H4 (cell line): ENCODE measurements around the gene IL22RA1. TPM values are rescaled to one million over a fixed set of nuclear protein-coding genes. Genes with fewer than 3 reads are reported as not detected.

Source experiments
- DNase-seq: peaks from one replicate; pipeline ENCODE4 v3.0.0-alpha.2; 2015; ENCODE audit warnings: low spot score
- total RNA-seq: library from RNA; depleted of rRNA; stranded (reverse); fragments of >200 nt; shearing (Covaris generic); gene quantifications from 2 replicates; pipeline ENCODE4 v1.2.3, GENCODE V29; 2014

The IL22RA1 gene
- total RNA-seq, 1 experiment from 2014 or later: 0.85 TPM

DNA sequence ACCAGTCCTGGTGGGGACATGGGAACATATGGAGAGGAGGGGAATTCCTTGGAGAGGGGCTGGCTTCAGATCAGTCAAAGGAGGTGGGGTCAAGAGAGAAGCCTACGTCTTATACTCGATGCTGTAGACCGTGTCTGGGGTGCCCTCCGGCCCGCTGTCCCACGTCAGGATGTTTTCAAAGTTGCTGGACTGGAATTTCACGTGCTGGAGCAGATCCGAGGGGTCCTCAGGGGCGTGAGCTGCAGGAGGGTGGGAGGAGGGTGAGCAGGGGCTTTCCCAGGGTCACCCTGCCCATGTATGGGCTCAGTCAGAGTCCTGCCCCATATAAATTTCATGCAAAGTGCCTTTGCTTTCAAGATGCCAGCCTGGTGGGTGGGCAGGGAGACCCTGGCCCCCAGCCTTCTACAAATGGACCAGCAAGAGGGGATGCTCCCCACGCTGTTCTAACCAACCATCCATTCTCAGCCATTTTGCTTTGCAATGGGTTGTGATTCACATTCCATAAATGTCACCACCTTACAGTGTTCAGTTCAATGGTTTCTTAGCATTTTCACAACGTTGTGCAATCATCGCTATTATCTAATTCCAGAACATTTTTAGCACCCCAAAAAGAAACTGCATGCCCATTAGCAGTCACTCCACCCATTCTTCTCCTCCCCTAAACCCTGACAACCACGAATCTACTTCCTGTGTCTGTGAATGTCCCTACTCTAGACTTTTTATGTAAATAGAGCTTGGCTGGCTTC, 4.3 kb downstream of the IL22RA1 start:
- DNase-seq: no peak

DNA sequence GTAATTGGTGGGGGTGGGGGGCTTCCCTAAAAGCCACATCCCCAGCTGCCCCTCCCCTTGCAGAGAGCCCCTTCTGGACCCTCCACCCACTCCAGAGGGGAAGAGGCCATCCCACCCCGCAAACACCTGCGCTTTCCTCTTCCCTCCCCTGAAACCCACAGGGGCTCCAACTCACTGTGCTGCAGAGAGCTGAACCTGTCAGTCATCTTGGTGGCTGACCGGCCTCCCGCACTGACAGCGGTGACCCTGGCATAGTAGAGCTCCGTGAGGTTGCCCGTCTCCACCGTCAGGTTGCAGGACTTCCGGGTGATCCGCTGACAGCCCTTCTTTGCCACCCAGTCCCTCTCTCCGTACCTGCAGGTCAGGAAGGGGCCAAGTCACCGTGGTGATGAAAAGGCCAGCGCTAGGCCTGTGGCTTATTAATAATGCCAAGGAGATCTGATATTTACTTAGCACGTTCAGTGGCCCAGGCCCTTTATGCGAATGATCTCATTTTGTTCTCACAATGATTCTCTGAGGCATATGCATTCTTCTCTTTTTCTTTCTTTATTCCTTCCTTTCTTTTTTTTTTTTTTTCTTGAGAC, 5.9 kb downstream of the IL22RA1 start:
- DNase-seq: no peak

DNA sequence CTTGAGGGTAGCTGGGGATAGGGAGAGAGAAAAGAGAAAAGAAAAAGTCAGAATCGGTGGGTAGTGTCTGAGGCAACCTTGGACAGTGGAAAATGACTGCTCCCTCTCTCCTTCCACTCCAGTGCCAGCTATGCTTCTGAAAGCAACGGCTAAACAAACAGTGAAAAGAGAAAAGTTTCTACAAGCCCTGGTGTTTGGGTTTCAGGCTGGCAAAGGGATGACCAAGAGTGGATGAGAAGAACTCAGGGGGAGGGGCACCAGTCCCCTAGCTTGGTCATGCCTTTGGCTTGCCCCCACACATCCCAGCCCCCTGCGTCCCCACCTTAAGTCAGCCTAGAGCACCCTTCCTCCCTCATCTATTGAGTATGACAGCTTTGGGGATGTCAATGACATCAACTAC, 8.6 kb downstream of the IL22RA1 start:
- no peak for DNase-seq

DNA sequence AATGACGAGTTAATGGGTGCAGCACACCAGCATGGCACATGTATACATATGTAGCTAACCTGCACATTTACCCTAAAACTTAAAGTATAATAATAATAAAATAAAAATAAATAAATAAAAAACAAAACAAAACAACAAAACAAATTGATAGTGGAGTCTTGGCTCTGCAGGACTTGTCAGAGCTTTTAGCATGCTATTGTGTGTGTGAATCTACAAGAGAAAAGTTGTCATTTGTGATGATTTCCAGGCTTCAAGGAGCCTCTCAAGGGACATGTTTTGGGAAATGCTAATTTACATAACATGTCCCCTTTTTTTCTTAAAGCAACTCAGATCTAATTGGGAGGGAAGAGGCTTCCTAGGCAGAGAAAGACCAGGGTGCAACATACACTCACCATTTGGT, 9.1 kb downstream of the IL22RA1 start:
- DNase-seq: no peak

DNA sequence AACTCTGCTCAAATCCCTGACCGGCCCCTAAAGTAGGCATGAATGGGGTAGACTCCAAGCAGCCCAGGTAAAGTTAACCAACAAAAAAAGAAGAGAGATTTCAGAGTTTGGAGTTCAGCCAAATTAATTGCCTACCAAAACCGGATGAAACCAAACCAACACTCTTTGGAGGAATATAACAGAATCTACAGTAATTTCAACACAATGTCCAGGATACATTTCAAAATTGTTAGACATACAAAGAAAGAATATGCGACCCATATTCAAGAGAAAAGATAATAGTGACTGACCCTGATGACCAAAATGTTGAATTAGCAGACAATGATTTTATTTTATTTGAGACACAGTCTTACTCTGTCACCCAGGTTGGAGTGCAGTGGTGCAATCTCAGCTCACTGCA, 12.6 kb downstream of the IL22RA1 start:
- DNase-seq: no peak

DNA sequence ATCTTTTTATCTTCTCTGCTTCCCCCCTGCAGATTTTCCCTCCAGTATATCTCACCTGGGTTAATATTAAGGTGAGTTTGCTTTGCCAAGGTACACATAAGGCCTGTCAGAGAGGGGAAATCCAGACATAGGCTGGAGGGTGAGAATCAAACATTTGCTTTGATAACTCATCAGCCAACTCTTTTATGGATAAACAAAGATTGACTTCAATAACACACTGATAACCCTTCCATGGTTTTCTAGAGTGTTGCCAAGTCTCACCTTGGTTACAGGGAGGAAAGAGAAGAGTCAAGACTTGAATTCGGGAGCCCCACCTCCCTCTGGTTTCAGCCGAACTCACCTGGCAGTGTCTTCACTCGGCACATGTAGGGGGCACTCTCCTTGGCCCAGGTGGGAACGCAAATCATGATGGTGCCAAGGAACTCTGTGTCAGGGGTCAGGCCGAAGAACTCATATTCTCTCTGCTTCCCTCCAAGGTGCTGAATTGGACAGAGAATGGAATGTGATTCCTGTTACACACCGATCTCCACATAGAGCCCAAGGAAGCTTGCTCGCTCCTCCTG, 15.1 kb downstream of the IL22RA1 start:
- DNase-seq: no peak

DNA sequence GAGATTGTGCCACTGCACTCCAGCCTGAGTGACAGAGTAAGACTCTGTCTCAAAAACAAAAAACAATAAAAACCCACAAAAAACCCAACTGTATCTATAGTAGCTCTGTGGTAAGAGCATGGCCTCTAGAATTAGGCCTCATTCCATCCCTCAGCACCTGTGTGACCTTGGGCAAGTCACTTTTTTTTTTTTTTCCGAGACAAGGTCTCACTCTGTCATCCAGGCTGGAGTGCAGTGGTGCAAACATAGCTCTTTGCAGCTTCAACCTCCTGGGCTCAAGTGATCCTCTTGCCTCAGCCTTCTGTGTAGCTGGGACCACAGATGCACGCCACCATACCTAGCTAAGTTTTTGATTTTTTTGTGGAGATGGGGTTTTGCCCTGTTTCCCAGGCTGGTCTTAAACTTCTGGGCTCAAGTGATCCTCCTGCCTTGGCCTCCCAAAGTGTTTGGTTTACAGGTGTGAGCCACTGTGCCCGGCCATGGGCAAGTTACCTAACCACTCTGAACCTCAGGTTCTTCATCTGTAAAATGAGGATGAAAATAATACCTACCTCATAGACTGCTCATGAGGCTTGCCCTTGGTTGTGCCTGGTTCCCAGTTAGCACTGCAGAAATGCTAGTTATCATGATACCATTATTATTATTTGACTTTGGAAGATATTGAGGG, 15.7 kb downstream of the IL22RA1 start:
- no peak for DNase-seq

DNA sequence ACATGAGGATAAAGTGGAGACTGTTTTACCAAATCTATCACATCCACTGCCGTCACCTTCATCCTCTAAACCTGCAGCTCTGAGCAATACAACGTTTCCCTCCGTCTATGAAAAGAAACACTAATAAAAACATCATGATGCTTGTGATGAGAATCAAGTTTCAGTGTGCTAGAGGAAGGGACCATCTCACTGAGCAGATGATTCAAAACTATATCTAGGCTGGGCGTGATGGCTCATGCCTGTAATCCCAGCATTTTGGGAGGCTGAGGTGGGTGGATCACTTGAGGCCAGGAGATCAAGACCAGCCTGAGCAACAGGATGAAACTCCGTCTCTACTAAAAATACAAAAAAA, 16.3 kb downstream of the IL22RA1 start:
- DNase-seq: no peak

DNA sequence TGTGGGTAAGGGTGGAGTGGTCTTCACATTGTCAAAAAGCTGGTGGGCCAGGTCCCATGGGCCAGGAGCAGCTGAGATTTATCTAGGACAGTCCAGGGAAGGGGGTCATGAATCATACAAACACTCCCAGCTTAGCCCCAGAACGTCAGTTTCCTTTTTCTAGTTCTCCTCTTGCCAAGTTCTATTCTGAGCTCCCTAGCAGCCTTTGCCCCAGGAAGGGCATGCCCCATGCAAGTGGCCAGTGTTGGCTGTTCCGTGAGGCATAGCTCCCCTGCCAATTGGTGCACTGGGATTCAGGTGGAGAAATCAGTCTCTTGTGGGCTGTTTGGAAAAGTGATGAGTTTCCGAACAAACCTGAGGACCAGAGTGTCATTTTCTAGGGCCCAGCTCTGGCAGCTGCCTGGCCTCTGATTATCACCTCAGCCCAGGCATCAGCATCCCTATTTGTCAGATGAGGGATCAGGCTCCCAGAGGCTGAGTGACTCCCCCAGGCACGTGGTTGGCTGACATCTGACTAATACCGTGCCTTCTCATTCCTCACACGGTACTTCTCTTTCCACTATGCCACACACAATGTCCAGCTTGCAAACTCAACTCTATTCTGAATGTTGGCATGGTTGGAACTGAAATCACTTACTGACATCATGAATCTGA, 16.8 kb downstream of the IL22RA1 start:
- DNase-seq: no peak

DNA sequence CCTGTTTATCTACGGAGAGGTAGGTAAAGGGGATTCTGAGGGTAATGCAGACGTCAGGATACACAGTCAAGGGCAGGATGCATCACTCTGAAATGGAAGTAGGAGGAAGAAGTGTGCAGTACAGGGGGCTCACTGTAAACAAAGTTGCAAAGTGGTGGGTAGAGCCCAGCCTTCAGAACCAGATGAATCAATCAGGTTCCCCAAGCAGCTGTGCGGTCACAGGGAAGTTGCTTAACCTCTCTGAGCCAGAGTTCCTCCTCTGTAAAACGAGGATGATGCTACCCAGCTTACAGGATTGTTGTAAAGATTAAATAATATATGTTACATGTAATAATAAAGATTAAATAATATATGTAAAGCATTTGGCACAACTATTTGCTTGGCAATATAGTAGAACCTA, 17.5 kb downstream of the IL22RA1 start:
- DNase-seq: no peak

DNA sequence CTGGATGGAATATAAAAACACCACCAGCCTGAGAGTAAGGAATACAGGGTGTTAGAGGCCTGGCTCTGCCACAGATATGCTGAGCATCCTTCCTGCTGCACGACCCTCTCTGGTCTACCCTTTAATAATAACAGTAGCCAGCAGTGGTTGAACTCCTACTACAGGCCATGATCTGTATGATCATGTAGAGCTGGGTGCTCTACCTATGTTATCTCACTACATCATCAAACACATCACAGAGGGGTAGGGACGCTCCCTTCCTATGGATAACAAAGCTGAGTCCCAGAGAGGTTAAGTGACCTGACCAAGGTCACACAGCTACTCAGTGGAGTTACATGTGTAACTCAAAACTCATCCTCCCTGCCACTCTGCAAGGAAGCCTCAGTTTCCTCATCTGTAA, 18.0 kb downstream of the IL22RA1 start:
- no peak for DNase-seq

DNA sequence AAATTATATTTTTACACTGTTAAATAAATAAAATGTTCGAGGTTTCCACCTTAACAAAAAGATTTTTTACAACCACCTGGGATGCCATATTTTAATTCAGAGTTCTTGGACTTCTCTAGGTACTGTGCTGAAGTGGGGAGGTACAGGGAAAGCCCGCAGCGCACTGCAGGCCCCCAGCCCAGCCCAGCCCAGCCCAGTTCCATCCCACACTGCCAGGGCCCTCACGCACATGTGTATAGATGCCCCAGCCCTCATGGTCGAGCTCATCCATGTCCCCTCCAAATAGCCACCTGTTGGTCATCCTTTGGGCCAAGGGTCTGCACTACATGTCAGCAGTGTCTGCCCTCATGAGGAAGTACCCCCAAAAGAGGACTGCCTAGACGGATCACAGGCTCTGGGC, 19.3 kb downstream of the IL22RA1 start:
- no peak for DNase-seq

DNA sequence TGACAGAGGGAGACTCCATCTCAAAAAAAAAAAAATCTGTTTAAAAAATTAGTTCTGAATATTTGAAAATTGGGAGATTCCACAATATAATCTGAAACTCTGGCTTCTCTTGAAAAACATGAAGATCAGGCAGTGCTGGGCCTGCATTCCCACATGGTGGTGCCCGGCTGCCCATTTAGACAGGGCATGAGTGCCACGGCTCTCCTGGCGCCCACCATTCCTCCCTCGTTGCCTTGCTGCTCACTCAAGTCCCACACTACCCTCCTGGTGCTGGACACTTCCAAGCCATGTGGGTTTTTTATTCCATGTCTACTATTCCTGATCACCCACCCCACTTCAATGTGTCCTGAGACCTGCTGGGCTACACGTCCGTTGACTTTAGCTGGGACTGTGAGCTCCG, 20.2 kb downstream of the IL22RA1 start:
- no peak for DNase-seq

DNA sequence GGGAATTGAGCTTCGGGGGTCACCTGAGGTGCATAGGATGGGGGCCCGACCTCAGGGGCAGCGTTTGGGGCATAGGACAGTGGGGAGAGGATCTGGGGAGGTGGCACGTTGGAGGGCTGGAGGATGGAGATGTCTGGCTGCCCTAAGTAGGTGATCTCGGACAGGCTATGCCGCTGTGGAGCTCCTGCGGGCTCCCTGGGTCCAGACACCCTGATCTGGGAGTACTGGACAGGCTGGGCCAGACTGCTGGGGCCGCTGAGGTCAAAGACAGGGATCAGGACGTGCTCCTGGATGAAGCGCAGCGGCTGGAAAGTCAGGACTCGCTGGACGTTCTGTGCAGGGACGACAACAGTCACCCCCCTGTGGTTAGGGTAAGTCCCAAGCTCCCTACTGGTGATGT, 21.5 kb downstream of the IL22RA1 start:
- no peak for DNase-seq

DNA sequence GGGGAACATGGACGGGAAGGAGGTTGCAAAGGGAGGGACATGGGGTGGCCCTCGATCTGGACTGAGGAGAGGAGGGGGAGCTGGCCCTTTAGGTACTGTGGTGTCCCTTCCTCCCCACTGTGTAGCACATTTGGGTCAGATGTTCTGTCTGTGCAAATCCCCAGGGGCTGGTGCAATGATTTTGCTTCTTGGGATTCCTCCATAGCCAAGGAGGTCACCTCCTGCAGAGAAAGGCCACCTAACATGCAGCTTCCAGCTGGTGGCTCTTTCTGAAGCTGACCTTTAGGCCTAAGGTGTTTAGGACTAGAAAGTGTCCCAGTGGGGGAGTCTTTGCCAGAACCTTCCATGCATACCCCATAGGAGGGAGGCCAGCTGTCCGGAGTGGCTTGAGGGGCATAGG, 22.0 kb downstream of the IL22RA1 start:
- DNase-seq: no peak

DNA sequence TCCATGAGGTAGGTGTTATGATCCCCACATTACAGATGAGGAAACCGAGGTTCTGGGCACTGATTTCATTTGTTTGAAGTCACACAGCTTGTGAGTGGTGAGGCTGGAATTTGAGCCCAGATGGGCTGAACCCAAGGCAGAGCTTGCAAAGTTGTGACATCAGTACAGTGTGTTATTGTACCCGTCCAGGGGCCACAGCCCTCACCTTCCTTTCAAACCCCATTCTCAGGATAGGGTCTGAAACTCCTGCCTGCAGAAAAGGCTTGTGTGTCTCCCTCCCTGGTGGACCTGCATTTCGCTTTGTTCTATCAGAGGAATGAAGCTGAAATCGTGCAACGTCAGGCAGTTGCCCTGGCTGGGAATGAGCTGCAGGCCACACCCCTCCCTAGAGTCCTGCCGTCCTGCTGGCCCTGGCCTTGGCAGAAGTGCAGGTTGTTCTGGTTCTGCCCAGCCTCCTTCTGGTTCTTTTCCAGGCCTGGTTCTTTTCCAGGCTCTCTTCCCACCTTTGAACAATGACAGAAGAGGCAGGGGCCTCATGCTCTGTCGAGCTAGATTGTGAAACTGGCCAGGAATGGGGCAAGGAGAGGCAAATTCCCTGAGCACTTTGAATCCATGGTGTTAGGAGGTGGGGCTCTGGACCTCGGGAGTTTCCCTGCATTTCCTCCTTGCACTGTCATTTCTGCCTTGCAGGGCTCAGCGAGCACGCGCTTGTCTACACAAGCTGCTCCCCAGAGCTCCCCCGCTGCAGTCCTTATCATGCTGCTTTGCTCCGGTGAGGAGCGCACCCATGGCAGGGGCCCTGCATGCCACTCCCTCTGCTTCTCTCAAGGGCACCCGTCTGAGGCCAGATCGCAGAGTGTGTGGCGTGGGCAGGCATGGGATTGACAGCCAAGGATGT, 22.8 kb downstream of the IL22RA1 start:
- DNase-seq: no peak

DNA sequence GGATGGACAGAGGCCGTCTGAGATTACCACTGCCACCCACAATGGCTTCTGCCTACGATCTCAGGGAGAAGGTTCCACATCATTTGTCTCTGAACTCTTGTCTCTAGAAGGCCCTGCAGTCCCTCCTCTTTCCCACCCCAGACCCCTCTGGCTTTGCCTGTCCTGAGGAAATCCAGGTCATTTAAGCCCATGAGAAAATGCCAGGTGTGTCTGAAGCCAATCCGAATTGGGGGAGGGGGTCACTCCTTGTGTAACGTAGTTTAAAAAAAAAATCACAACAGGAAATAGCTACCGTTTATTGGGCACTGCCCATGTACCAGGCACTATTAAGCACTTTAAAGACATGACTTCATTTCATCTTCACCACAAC, 23.5 kb downstream of the IL22RA1 start:
- DNase-seq: no peak

DNA sequence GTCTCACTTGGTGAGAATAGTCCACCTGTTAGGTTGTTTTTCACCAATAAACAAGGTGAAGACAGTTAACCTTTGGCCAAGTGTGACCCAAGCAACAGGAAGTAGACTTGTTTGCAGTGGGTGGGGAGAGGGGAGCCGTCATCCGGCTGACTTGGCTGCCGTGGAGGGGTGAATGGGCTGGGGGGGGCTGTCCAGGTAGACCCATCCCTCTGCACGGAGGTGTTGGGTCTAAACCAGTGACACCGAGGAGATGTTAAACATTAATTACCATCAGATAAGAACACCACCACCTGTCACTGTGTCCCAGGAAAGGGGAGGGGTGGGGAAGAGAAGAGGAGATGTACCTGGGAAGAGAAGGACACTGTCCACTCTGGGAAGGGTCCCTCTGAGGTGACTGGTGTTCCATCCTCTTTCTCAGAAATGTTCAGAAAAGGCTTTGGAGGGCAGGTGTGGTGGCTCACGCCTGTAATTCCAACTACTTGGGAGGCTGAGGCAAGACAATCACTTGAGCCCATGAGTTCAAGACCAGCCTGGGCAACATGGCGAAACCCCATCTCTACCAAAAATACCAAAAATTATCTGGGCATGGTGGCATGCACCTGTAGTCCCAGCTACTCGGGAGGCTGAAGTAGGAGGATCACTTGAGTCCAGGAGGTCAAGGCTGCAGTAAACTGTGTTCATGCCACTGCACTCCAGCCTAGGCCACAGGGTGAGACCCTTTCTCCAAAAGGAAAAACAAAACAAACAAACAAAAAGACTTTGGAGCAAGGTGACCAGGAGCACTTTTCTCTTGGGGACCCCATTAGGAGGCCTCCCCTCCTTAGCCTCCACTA, 24.3 kb downstream of the IL22RA1 start:
- DNase-seq: no peak

DNA sequence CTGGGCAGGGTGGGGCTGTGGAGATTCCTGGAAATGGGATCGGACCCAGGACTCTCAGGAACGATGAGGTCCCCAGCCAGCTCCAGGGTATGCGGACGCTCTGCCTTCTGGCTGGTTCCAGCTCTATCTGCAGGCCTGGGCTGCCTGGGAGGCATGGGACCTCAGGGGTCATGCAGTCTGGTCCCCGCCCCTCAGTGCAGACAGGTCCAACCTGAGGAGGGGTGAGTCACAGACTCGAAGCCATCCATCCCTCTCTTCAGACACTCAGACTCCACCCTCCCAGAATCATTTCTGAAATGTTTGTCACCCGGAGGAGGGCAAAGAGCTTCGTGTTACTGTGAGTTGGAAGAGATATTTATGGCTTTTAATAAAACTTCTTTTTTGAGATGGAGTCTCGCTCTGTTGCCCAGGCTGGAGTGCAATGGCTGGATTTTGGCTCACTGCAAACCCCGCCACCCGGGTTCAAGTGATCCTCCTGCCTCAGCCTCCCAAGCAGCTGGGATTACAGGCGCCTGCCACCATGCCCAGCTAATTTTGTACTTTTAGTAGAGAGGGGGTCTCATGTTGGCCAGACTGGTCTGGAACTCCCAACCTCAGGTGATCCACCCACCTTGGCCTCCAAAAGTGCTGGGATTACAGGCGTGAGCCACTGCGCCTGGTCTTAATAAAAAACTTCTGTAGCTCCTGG, 25.1 kb downstream of the IL22RA1 start:
- DNase-seq: no peak

DNA sequence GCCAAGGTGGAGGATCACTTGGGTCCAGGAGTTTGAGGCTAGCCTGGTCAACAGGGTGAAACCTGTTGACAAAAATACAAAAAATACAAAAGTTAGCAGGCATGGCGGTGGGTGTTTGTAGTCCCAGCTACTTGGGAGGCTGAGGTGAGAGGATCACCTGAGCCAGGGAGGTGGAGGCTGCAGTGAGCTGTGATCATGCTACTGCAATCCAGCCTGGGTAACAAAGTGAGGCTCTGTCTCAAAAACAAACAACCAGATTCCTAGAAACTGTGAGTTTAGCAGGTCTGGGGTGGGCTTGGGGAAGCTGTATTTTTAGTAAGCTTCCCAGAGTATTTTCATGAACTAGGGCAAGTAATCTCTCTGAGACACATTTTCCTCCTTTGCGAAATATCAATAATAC, 25.8 kb downstream of the IL22RA1 start:
- no peak for DNase-seq
